Measurements from ENCODE around the gene SMIM10L1.

The SMIM10L1 gene

DNA sequence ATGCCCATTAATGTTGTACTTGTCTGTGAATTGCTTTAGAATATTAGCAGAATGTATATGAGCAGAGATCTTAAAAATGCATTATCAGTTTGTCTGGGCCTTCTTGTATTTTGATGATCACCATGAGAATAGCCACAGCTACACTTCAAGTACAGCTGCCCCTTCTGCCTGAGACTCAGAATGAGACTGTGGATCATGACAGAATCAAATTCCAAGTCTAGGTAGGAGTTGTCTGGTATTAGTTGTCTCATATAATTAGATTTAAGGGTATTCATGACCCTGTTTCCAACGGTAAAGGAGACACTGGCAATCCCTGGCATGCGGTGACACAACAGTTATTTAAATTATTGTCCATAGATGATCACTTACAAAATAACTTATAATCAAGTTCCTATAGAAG is 18.3 kb upstream of the SMIM10L1 start:
- Histone ChIP-seq H3K9ac (ENCODE audit: low read depth, low read length) (no peak overlapping the region), H3K9me3 (ENCODE audit: control insufficient read depth, insufficient read depth, low read length) (peaks cover 10% of the 10 kb centered on the region), H3K27me3 (ENCODE audit: control insufficient read depth, insufficient read depth, low read length) (no peaks in the 10 kb centered on the region), H3K36me3 (ENCODE audit: control insufficient read depth, insufficient read depth, low read length) (peaks cover 6% of the 10 kb centered on the region; the same call in 1 of the 2 replicates), H3K27ac (ENCODE audit: low read depth, low read length) (no peak overlapping the region), H3K4me3 (ENCODE audit: low read depth, low read length) (no peak overlapping the region), H3K4me1 (ENCODE audit: control insufficient read depth, insufficient read depth, low read length) (peaks cover 5% of the 10 kb centered on the region; the same call in 1 of the 2 replicates)

- H3K4me1 ChIP-seq (ENCODE audit: control insufficient read depth, insufficient read depth, low read length), result peaks cover 5% of the 10 kb centered on the region; the same call in 1 of the 2 replicates
- peaks cover 6% of the 10 kb centered on the region; the same call in 1 of the 2 replicates for H3K36me3 ChIP-seq (ENCODE audit: control insufficient read depth, insufficient read depth, low read length)
- H3K27ac ChIP-seq (ENCODE audit: low read depth, low read length), result no peak overlapping the region
- peaks cover 10% of the 10 kb centered on the region for H3K9me3 ChIP-seq (ENCODE audit: control insufficient read depth, insufficient read depth, low read length)
- H3K9ac ChIP-seq (ENCODE audit: low read depth, low read length), result no peak overlapping the region
- H3K27me3 ChIP-seq (ENCODE audit: control insufficient read depth, insufficient read depth, low read length), result no peaks in the 10 kb centered on the region
- H3K4me3 ChIP-seq (ENCODE audit: low read depth, low read length), result no peak overlapping the region
Measured at GRCh38 chr12:11154400-11154925, 16.5 kb upstream of the SMIM10L1 start.

GRCh38 chr12:11158885-11159444 is 12.0 kb upstream of the SMIM10L1 start:
- Histone ChIP-seq H3K4me3 (ENCODE audit: low read depth, low read length) (no peak overlapping the region), H3K4me1 (ENCODE audit: control insufficient read depth, insufficient read depth, low read length) (peaks cover 5% of the 10 kb centered on the region; the same call in 1 of the 2 replicates), H3K27me3 (ENCODE audit: control insufficient read depth, insufficient read depth, low read length) (no peaks in the 10 kb centered on the region), H3K9me3 (ENCODE audit: control insufficient read depth, insufficient read depth, low read length) (peaks cover 6% of the 10 kb centered on the region; the same call in 1 of the 2 replicates), H3K27ac (ENCODE audit: low read depth, low read length) (no peak overlapping the region), H3K9ac (ENCODE audit: low read depth, low read length) (no peak overlapping the region), H3K36me3 (ENCODE audit: control insufficient read depth, insufficient read depth, low read length) (peaks cover 25% of the 10 kb centered on the region)

GRCh38 chr12:11162502-11162901 is 8.5 kb upstream of the SMIM10L1 start:
- H3K36me3 ChIP-seq (ENCODE audit: control insufficient read depth, insufficient read depth, low read length), result peaks cover 39% of the 10 kb centered on the region
- no peaks in the 10 kb centered on the region for H3K27me3 ChIP-seq (ENCODE audit: control insufficient read depth, insufficient read depth, low read length)
- no peaks in the 10 kb centered on the region for H3K9me3 ChIP-seq (ENCODE audit: control insufficient read depth, insufficient read depth, low read length)
- H3K27ac ChIP-seq (ENCODE audit: low read depth, low read length), result no peak overlapping the region
- H3K4me1 ChIP-seq (ENCODE audit: control insufficient read depth, insufficient read depth, low read length), result no peaks in the 10 kb centered on the region
- no peak overlapping the region for H3K4me3 ChIP-seq (ENCODE audit: low read depth, low read length)
- no peak overlapping the region for H3K9ac ChIP-seq (ENCODE audit: low read depth, low read length)

GRCh38 chr12:11164384-11164783 is 6.6 kb upstream of the SMIM10L1 start:
- no peak overlapping the region for H3K9ac ChIP-seq (ENCODE audit: low read depth, low read length)
- H3K36me3 ChIP-seq (ENCODE audit: control insufficient read depth, insufficient read depth, low read length), result peaks cover 46% of the 10 kb centered on the region
- 0 out of 2 replicates have a peak, but pooled peaks cover 4% of the 10 kb centered on the region for H3K4me1 ChIP-seq (ENCODE audit: control insufficient read depth, insufficient read depth, low read length)
- H3K4me3 ChIP-seq (ENCODE audit: low read depth, low read length), result no peak overlapping the region
- H3K27ac ChIP-seq (ENCODE audit: low read depth, low read length), result no peak overlapping the region
- no peaks in the 10 kb centered on the region for H3K9me3 ChIP-seq (ENCODE audit: control insufficient read depth, insufficient read depth, low read length)
- H3K27me3 ChIP-seq (ENCODE audit: control insufficient read depth, insufficient read depth, low read length), result no peaks in the 10 kb centered on the region

DNA sequence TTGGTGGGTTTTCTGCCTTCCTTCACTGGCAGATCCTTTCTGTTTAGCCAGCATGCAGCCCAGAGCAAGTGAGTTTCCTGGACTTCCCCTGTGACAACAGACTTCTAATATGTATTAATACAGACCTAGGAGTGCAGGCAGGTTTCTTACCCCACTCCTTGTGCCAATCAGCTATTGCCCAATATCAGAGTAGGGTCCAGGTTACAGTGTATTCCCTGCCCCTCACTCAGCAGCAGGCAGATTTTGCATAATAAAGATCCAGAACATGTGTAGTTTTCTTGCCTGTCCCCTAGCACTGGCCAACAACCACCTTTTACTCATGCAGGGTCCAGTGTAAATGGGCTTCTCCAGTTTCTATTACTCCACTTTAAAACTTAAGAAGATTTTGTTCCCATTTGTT is 4.7 kb upstream of the SMIM10L1 start:
- Histone ChIP-seq H3K4me3 (ENCODE audit: low read depth, low read length) (no peak overlapping the region), H3K9me3 (ENCODE audit: control insufficient read depth, insufficient read depth, low read length) (no peaks in the 10 kb centered on the region), H3K36me3 (ENCODE audit: control insufficient read depth, insufficient read depth, low read length) (peaks cover 44% of the 10 kb centered on the region), H3K27ac (ENCODE audit: low read depth, low read length) (no peak overlapping the region), H3K27me3 (ENCODE audit: control insufficient read depth, insufficient read depth, low read length) (no peaks in the 10 kb centered on the region), H3K9ac (ENCODE audit: low read depth, low read length) (no peak overlapping the region), H3K4me1 (ENCODE audit: control insufficient read depth, insufficient read depth, low read length) (peaks cover 8% of the 10 kb centered on the region; the same call in 1 of the 2 replicates)

DNA sequence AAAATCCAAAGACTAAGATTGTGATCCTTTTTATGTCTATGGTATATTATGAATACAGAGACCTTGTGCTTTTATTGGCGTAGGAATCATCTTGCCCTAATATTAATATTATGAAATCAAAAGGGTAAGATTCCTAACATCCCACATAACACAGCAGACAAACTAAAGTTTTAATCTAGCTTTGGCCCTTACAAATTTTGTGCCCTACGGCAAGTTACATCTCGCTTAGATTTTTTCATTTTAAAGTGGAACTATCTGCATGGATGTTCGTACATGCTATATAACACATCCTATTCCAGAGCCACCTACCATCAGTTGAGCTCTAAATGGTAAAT is 217 bp upstream of the SMIM10L1 start:
- H3K4me1 ChIP-seq (ENCODE audit: control insufficient read depth, insufficient read depth, low read length), result peaks cover 8% of the 10 kb centered on the region; the same call in 1 of the 2 replicates
- no peaks in the 10 kb centered on the region for H3K9me3 ChIP-seq (ENCODE audit: control insufficient read depth, insufficient read depth, low read length)
- H3K9ac ChIP-seq (ENCODE audit: low read depth, low read length), result peak overlapping the region; percentile 99
- peak overlapping the region; percentile 100 for H3K4me3 ChIP-seq (ENCODE audit: low read depth, low read length)
- peaks cover 13% of the 10 kb centered on the region for H3K36me3 ChIP-seq (ENCODE audit: control insufficient read depth, insufficient read depth, low read length)
- no peaks in the 10 kb centered on the region for H3K27me3 ChIP-seq (ENCODE audit: control insufficient read depth, insufficient read depth, low read length)
- H3K27ac ChIP-seq (ENCODE audit: low read depth, low read length), result peak overlapping the region; percentile 97

DNA sequence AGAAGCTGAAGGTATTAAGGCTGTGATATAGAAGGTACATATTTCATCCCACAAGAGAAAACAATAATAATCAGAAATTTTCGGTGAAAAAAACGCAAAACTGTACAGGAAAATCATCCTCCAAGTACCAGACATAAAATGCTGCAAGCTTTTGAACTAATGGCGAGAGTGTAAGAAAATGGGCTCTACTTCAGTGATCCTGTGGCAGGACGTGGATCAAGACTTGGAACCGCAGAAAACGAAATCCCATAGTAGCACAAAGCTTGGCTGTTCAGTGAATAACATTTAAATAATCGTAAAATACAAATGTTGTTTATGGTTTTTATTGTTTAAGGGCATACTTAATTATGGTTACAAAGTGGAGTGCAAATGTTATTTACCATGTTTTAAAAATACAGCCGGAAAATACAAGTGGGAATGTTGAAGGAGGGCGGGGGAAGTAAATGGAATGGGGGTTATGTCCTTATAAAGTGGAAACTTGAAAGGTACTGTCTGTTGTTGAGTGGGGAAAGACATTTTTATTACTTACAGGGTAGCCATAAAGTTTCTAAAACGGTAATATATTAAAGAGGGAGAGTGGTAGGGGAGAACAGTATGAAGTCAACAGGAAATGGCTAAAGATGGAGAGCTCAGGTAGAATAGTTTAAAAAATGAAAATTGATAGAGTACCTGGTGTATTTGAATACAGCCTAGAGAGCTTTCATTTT is 1.1 kb downstream of the SMIM10L1 start:
- H3K36me3 ChIP-seq (ENCODE audit: control insufficient read depth, insufficient read depth, low read length), result peaks cover 13% of the 10 kb centered on the region
- H3K27ac ChIP-seq (ENCODE audit: low read depth, low read length), result peak overlapping the region; percentile 97
- no peaks in the 10 kb centered on the region for H3K27me3 ChIP-seq (ENCODE audit: control insufficient read depth, insufficient read depth, low read length)
- H3K9ac ChIP-seq (ENCODE audit: low read depth, low read length), result peak overlapping the region; percentile 99
- H3K9me3 ChIP-seq (ENCODE audit: control insufficient read depth, insufficient read depth, low read length), result no peaks in the 10 kb centered on the region
- H3K4me3 ChIP-seq (ENCODE audit: low read depth, low read length), result peak overlapping the region; percentile 100
- H3K4me1 ChIP-seq (ENCODE audit: control insufficient read depth, insufficient read depth, low read length), result peaks cover 8% of the 10 kb centered on the region; the same call in 1 of the 2 replicates

- Histone ChIP-seq H3K27me3 (ENCODE audit: control insufficient read depth, insufficient read depth, low read length) (no peaks in the 10 kb centered on the region), H3K36me3 (ENCODE audit: control insufficient read depth, insufficient read depth, low read length) (peaks cover 10% of the 10 kb centered on the region), H3K4me1 (ENCODE audit: control insufficient read depth, insufficient read depth, low read length) (peaks cover 8% of the 10 kb centered on the region; the same call in 1 of the 2 replicates), H3K27ac (ENCODE audit: low read depth, low read length) (no peak overlapping the region), H3K9me3 (ENCODE audit: control insufficient read depth, insufficient read depth, low read length) (no peaks in the 10 kb centered on the region), H3K4me3 (ENCODE audit: low read depth, low read length) (no peak overlapping the region), H3K9ac (ENCODE audit: low read depth, low read length) (no peak overlapping the region)
Measured at GRCh38 chr12:11174022-11174421, 3.0 kb downstream of the SMIM10L1 start.

GRCh38 chr12:11178250-11178649 is 7.3 kb downstream of the SMIM10L1 start:
- no peaks in the 10 kb centered on the region for H3K9me3 ChIP-seq (ENCODE audit: control insufficient read depth, insufficient read depth, low read length)
- no peak overlapping the region for H3K4me3 ChIP-seq (ENCODE audit: low read depth, low read length)
- no peak overlapping the region for H3K9ac ChIP-seq (ENCODE audit: low read depth, low read length)
- no peak overlapping the region for H3K27ac ChIP-seq (ENCODE audit: low read depth, low read length)
- H3K4me1 ChIP-seq (ENCODE audit: control insufficient read depth, insufficient read depth, low read length), result no peaks in the 10 kb centered on the region
- H3K36me3 ChIP-seq (ENCODE audit: control insufficient read depth, insufficient read depth, low read length), result no peaks in the 10 kb centered on the region
- no peaks in the 10 kb centered on the region for H3K27me3 ChIP-seq (ENCODE audit: control insufficient read depth, insufficient read depth, low read length)

DNA sequence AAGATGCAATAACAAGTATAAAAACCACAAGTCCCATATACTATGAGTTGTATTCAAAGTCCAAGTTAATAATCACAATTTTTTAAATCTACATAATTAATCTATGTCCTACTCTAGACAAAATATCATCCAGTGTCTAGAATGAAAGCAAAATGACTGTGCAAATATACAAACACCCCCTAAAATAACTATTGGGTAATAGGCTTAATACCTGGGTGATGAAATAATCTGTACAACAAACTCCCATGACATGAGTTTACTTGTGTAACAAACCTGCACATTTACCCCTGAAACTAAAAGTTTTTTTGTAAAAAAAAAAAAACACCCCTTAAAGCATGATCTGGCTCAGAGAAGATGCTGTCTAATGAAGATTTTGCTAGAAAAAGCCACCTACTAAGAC is 11.5 kb downstream of the SMIM10L1 start:
- H3K4me3 ChIP-seq (ENCODE audit: low read depth, low read length), result no peak overlapping the region
- no peaks in the 10 kb centered on the region for H3K36me3 ChIP-seq (ENCODE audit: control insufficient read depth, insufficient read depth, low read length)
- H3K9ac ChIP-seq (ENCODE audit: low read depth, low read length), result no peak overlapping the region
- H3K27ac ChIP-seq (ENCODE audit: low read depth, low read length), result no peak overlapping the region
- no peaks in the 10 kb centered on the region for H3K4me1 ChIP-seq (ENCODE audit: control insufficient read depth, insufficient read depth, low read length)
- H3K9me3 ChIP-seq (ENCODE audit: control insufficient read depth, insufficient read depth, low read length), result no peaks in the 10 kb centered on the region
- no peaks in the 10 kb centered on the region for H3K27me3 ChIP-seq (ENCODE audit: control insufficient read depth, insufficient read depth, low read length)
